HG02981 (cell line): ENCODE results near the gene HBA2.
"Not testable (repeated sequence)": the region's sequence is repeated elsewhere in the genome, so short reads cannot be mapped to it uniquely, and the experiment has no call there.

ENCODE experiments used
- ATAC-seq: cut with Tn5 transposase; IDR thresholded peaks from one replicate; pipeline ENCODE4 v1.9.1; 2021; ENCODE audit warnings: mild to moderate bottlenecking, moderate library complexity; ENCODE audit not compliant: unreplicated experiment

The HBA2 gene

GRCh38 chr16:191831-192230 lies 19.2 kb downstream of the HBA2 start:
- ATAC-seq: no peak

DNA sequence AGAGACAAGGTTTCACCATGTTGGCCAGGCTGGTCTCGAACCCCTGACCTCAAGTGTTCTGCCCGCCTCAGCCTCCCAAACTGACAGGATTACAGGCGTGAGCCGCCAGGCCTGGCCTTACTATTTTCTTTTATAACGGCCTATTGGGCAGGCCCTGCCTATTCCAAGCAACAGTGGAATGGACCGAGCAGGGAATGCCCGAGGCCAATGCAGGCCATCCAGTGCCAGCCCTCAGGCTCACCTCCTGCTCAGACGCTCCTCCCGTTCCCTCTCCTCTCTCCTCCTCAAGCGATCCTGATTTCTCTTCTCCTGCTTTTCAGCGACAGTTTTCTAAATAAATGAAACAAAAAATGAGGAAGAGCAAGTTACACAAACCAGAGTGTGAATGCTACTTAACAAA lies 20.0 kb downstream of the HBA2 start:
- no peak for ATAC-seq

DNA sequence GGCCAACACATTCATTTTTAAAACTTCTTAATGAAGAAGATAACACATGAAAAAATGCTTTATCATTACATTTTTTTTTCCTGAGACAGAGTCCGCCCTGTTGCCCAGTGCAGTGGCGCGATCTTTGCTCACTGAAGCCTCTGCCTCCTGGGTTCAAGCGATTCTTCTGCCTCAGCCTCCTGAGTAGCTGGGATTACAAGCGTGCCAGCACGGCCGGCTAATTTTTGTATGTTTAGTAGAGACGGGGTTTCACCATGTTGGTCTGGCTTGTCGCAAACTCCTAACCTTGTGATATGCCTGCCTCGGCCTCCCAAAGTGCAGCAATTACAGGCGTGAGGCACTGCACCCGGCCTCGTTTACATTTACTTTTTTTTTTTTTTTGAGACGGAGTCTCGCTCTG lies 20.8 kb downstream of the HBA2 start:
- ATAC-seq: no peak

GRCh38 chr16:194516-194915 lies 21.8 kb downstream of the HBA2 start:
- no peak for ATAC-seq

DNA sequence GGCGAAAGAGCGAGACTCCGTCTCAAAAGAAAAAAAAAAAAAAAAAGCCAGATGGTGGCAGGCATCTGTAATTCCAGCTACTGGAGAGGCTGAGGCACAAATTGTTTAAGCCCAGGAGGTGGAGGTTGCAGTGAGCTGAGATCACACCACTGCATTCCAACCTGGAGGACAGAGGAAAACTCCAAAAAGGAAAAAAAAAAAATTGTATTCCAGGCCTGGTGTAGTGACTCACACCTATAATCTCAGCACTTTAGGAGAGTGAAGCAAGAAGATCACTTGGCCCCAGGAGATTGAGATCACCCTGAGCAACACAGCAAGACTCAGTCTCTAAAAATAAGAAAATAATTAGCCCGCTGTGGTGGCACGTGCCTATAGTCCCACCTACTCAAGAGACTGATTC lies 27.7 kb downstream of the HBA2 start:
- ATAC-seq: no peak

DNA sequence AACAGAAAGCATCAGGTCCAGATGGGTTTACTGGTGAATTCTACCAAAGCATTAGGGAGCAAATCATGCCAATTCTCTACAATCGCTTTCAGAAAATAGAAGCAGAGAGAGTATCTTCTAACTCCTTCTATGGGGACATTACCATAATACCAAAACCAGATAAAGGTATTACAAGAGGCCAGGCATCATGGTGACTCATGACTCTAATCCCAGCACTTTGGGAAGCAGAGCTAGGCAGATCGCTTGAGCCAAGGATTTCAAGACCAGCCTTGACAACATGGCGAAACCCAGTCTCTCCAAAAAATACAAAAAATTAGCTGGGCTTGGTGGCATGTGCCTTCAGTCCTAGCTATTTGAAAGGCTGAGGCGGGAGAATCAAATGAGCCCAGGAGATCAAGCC lies 30.6 kb downstream of the HBA2 start:
- ATAC-seq: no peak

DNA sequence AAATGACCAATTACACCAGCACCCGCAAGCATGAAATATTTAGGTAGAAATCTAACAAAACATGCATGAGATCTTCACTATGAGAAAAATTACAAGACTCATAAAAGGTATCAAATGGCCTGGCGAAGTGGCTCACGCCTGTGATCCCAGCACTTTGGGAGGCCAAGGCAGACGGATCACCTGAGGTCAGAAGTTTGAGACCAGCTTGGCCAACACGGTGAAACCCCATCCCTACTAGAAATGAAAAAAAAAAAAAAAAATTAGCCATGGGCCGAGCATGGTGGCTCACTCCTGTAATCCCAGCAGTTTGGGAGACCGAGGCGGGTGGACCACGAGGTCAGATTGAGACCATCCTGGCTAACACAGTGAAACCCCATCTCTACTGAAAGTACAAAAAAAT lies 31.4 kb downstream of the HBA2 start:
- ATAC-seq: not testable (repeated sequence)

DNA sequence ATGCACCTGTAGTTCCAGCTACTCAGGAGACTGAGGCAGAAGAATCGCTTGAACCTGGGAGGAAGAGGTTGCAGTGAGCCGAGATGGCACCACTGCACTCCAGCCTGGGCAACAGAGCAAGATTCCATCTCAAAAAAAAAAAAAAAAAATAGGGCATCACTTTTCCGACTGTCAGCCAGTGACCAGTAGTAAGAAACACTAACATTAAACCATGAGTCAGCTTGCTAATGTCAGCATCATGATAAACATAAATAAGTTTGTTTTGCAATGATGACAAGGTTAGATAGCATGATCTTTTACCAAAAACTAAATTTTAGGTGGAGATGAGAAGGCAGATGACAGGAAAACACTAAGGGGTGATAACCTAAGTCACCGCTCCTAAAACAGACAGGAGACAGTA lies 36.7 kb downstream of the HBA2 start:
- ATAC-seq: not testable (repeated sequence)

- ATAC-seq: not testable (repeated sequence)
Measured at GRCh38 chr16:211631-212180, 39.0 kb downstream of the HBA2 start.

DNA sequence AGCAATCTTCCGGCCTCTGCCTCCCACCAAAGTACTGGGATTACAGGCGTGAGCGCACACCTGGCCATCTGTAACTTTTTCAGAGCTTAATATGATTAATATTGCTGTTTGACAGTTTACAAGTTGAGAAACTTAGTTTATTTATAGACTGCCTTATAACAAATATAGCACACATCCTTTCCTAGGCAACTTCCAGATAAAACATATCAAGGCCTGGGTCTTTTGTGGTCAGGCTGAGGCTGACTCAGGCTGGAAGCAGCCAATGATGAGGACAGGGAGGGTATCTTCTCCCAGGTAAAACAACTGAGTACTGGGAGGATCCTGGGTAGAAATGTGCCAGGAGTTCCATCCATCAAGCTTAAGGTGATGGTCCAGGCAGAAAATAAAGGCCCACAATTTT lies 40.3 kb downstream of the HBA2 start:
- no peak for ATAC-seq

- no peak for ATAC-seq
Measured at GRCh38 chr16:220021-220420, 47.3 kb downstream of the HBA2 start.
